Measurements from ENCODE around the gene BRIP1.

DNA sequence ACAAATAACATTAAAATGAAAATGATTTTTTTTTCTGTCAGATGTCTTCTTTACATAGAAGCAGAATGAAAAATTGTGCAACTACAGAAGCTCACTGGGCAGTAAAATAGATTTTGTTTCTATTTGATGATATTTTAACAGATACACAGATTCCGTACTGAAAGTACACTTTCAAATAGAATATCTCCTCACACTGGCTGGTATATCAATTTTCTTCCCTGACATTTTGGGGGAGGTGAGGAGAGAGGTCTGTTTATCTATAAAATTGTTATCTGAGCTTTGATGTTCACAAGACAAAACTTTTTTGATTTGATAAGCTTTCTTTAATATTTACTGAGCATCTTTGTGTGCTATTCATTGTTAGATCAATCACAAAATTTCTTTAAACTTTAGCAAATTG lies 148.0 kb downstream of the BRIP1 start:
- TF ChIP-seq, protein P1, sequence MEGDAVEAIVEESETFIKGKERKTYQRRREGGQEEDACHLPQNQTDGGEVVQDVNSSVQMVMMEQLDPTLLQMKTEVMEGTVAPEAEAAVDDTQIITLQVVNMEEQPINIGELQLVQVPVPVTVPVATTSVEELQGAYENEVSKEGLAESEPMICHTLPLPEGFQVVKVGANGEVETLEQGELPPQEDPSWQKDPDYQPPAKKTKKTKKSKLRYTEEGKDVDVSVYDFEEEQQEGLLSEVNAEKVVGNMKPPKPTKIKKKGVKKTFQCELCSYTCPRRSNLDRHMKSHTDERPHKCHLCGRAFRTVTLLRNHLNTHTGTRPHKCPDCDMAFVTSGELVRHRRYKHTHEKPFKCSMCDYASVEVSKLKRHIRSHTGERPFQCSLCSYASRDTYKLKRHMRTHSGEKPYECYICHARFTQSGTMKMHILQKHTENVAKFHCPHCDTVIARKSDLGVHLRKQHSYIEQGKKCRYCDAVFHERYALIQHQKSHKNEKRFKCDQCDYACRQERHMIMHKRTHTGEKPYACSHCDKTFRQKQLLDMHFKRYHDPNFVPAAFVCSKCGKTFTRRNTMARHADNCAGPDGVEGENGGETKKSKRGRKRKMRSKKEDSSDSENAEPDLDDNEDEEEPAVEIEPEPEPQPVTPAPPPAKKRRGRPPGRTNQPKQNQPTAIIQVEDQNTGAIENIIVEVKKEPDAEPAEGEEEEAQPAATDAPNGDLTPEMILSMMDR (IDR thresholded peaks at IDR 0.05) = no peak
- no peak for TF ChIP-seq ZFX (IDR thresholded peaks at IDR 0.05; ENCODE audit: borderline replicate concordance)
